Progenitor cell of endocrine pancreas (in vitro differentiated cells): ENCODE measurements around the gene ZNF425. TPM values are rescaled to one million over a fixed set of nuclear protein-coding genes. Genes with fewer than 3 reads are reported as not detected.
"Not testable (repeated sequence)": the region's sequence is repeated elsewhere in the genome, so short reads cannot be mapped to it uniquely, and the experiment has no call there.

Experiments
- DNase-seq: peaks from one replicate; pipeline ENCODE4 v3.0.0; 2021; ENCODE audit warnings: low spot score; ENCODE audit not compliant: unreplicated experiment
- H3K27ac Mint-ChIP-seq: 2 replicates; pipeline ENCODE4 v1.8.0; 2021; ENCODE audit warnings: mild to moderate bottlenecking, moderate library complexity, mixed read lengths
- H3K27me3 Mint-ChIP-seq: 2 replicates; pipeline ENCODE4 v1.8.0; 2021; ENCODE audit warnings: mixed read lengths
- H3K36me3 Mint-ChIP-seq: 2 replicates; pipeline ENCODE4 v1.8.0; 2022; ENCODE audit warnings: mixed read lengths; ENCODE audit not compliant: insufficient read depth
- H3K4me1 Mint-ChIP-seq: 2 replicates; pipeline ENCODE4 v1.8.0; 2021; ENCODE audit warnings: low read depth, mixed read lengths
- H3K4me3 Mint-ChIP-seq: 2 replicates; pipeline ENCODE4 v1.8.0; 2021; ENCODE audit warnings: low read depth, mild to moderate bottlenecking, moderate library complexity, mixed read lengths
- H3K9me3 Mint-ChIP-seq: 2 replicates; pipeline ENCODE4 v1.8.0; 2021; ENCODE audit warnings: low read depth, mixed read lengths
- total RNA-seq: library from RNA; stranded (reverse); gene quantifications from 2 replicates; pipeline ENCODE4 v1.2.1, GENCODE V29; 2021
- TF ChIP-seq, protein P1 (sequence below): fragments of 200-600 bp; sonication (generic); IDR thresholded peaks from one replicate; pipeline ENCODE4 v1.5.0; 2021; ENCODE audit warnings: antibody characterized with exemption, mild to moderate bottlenecking; ENCODE audit not compliant: unreplicated experiment

Gene ZNF425
- total RNA-seq, 1 donor from 2014 or later: 5.3 TPM

DNA sequence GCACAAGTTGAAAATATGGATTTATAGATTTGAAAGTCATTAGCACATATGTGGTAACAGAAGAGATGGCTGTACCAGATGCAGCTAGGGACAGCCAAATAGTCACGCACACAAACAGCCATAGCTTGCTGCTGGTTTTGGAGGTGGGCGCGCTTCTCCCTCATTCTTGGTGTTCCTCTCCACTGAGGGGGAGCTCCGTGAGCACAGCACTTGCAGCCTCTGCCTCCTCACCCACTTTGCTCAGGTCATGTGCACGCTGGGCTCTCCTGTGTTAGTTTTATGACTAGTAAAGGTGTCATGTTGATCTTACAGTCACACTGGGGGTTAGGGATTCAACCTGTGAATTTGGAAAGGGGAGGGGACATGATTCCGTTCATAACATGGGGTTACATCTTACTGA, 27.1 kb downstream of the ZNF425 start:
- peaks cover 3% of the 10 kb centered on the region for H3K36me3 Mint-ChIP-seq
- H3K4me1 Mint-ChIP-seq: no peaks in the 10 kb centered on the region
- no peak overlapping the region for H3K27ac Mint-ChIP-seq
- no peaks in the 10 kb centered on the region for H3K27me3 Mint-ChIP-seq
- TF ChIP-seq, protein P1, sequence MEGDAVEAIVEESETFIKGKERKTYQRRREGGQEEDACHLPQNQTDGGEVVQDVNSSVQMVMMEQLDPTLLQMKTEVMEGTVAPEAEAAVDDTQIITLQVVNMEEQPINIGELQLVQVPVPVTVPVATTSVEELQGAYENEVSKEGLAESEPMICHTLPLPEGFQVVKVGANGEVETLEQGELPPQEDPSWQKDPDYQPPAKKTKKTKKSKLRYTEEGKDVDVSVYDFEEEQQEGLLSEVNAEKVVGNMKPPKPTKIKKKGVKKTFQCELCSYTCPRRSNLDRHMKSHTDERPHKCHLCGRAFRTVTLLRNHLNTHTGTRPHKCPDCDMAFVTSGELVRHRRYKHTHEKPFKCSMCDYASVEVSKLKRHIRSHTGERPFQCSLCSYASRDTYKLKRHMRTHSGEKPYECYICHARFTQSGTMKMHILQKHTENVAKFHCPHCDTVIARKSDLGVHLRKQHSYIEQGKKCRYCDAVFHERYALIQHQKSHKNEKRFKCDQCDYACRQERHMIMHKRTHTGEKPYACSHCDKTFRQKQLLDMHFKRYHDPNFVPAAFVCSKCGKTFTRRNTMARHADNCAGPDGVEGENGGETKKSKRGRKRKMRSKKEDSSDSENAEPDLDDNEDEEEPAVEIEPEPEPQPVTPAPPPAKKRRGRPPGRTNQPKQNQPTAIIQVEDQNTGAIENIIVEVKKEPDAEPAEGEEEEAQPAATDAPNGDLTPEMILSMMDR: no peak
- no peak overlapping the region for H3K4me3 Mint-ChIP-seq
- H3K9me3 Mint-ChIP-seq: no peaks in the 10 kb centered on the region
- no peak for DNase-seq

DNA sequence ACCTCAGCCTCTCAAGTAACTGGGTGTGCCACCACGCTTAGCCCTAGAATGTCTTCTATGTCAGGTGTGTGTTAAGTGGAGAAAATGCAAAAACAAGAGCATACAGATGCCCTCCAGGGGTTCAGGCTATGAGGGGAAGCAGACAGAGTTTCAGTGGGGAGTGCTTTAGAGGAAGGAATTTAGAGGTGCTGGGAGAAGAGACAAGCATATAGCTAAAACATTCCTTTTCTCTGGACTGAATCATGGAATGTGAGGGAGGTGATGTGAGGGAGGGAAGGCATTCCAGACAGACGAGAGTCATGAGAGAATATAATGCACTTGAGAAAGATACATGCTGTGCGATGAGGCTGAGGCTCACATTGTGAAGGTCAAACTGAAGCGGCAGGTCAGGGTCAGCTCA, 29.0 kb downstream of the ZNF425 start:
- Mint-ChIP-seq H3K36me3 (no peaks in the 10 kb centered on the region), H3K4me1 (peaks cover 5% of the 10 kb centered on the region), H3K27ac (no peak overlapping the region), H3K9me3 (no peaks in the 10 kb centered on the region), H3K4me3 (no peak overlapping the region), H3K27me3 (no peaks in the 10 kb centered on the region)
- no peak for DNase-seq
- TF ChIP-seq, protein P1: no peak

DNA sequence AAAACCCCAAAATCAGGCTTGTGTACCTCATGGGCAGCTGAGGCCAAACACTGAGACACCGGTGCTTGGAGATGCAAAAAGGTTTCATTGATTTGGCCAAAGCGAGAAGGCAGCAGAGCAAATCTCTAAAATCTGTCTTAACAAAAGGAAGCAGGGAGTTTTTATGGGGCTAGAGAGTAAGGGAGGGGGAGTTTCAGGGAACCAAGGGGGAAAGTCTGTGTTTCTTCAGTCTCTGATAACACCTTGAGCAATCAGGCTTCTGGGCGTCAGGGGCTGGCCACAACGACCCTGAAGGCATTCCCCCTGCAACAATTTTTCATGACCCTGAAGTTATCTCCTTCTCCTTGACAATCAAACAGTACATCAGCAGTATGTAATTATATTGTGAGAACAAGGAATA, 32.9 kb downstream of the ZNF425 start:
- TF ChIP-seq, protein P1: no peak
- H3K27ac Mint-ChIP-seq: peak overlapping the region; percentile 79
- peaks cover 5% of the 10 kb centered on the region for H3K36me3 Mint-ChIP-seq
- no peaks in the 10 kb centered on the region for H3K9me3 Mint-ChIP-seq
- H3K4me1 Mint-ChIP-seq: peaks cover 12% of the 10 kb centered on the region
- DNase-seq: no peak
- H3K4me3 Mint-ChIP-seq: no peak overlapping the region
- H3K27me3 Mint-ChIP-seq: no peaks in the 10 kb centered on the region

DNA sequence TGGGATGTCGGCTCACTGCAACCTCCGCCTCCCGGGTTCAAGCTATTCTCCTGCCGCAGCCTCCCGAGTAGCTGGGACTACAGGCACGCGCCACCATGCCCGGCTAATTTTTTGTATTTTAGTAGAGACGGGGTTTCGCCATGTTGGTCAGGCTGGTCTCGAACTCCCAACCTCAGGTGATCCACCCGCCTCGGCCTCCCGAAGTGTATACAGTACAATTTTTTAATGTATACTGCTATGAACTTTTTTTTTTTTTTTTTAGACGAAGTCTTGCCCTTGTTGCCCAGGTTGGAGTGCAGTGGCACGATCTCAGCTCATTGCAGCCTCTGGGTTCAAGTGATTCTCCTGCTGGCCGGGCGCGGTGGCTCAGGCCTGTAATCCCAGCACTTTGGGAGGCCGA, 33.9 kb downstream of the ZNF425 start:
- Mint-ChIP-seq H3K4me3 (peak overlapping the region; percentile 37), H3K4me1 (peaks cover 12% of the 10 kb centered on the region)
- not testable (repeated sequence) for H3K27ac Mint-ChIP-seq, H3K9me3 Mint-ChIP-seq, H3K36me3 Mint-ChIP-seq, H3K27me3 Mint-ChIP-seq, DNase-seq

DNA sequence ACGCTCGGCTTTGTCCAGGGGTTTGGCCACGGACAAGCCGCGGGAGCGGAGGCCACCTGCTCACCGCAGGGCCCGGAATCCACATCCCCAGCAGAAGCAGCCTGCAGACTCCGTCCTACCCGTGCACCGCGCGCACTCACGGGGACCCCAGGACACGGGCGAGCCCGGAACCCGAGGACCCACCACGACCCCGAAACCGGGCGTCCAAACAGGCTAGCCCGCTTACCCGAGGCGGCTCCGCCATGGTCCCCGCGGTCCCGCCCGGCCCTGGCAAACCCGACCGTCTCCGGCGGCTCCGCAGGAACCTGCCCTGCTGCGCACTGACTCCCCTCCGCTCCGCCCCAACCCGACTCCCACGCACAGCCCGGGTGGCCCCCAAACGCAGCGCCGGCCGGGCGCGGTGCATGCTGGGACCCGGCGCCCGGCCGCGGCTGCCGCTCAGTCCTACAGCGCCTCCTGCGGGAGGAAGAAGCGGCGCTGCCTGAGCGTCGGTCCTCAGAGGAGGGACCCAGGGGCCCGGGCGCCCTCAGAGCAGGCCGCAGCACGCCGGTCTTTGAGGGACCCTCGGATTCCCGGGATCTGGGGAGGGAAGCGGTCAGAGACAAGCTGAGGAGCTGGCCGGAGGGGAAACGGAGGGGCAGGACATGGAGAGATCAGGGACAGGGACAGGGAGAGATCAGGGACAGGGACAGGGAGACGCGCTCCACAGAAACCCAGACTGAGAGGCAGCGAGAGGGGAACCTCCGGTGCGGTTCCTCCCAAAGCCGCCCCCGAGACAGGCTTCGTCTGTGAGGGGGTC, 35.5 kb downstream of the ZNF425 start, which contains the start of gene ZNF786:
ZNF786 (minus strand) TSS at position 322 of the 799 bp plus-strand sequence; CDS start at position 244, 78 bp downstream.
- Mint-ChIP-seq H3K36me3 (peaks cover 20% of the 10 kb centered on the region), H3K27me3 (no peaks in the 10 kb centered on the region)

More for the DNA sequence above, 35.5 kb downstream of the ZNF425 start, which contains the start of gene ZNF786:
- peak; percentile 85 for DNase-seq
- TF ChIP-seq, protein P1: peak; percentile 94
- peak within 1 kb of the TSS; percentile 97 for H3K4me3 Mint-ChIP-seq
- peaks cover 12% of the 10 kb centered on the region for H3K4me1 Mint-ChIP-seq
- peaks cover 5% of the 10 kb centered on the region for H3K9me3 Mint-ChIP-seq
- peak within 1 kb of the TSS; percentile 100 for H3K27ac Mint-ChIP-seq
